ENCODE measurements around the gene OPA3. TPM values are rescaled to one million over a fixed set of nuclear protein-coding genes. Genes with fewer than 3 reads are reported as not detected.
A peak's percentile ranks its signal among the peaks of the same experiment; 100 is the strongest.

Gene OPA3
- total RNA-seq, 1 experiment from 2014 or later = 20.5 TPM

GRCh38 chr19:45483033-45483432 lies 101.6 kb downstream of the OPA3 start:
- no peak for DNase-seq (ENCODE audit: low spot score)

GRCh38 chr19:45478454-45479238 lies 106.0 kb downstream of the OPA3 start:
- peak; percentile 100 for DNase-seq (ENCODE audit: low spot score)

GRCh38 chr19:45477713-45478453 lies 106.7 kb downstream of the OPA3 start:
- no peak for DNase-seq (ENCODE audit: low spot score)

Other genes with a start within 250 kb of the OPA3 start
- 0.05 and 0.64 TPM in 2 replicates for gene KLC3, start 244.1 kb downstream of the OPA3 start, total RNA-seq (2014; rRNA removed; shearing (Covaris generic))
- gene ERCC2, start 214.2 kb downstream of the OPA3 start, total RNA-seq (2014; rRNA removed; shearing (Covaris generic)) = 40.9 and 49.8 TPM in 2 replicates
- 47.8 and 48.0 TPM in 2 replicates for gene PPP1R13L, start 179.7 kb downstream of the OPA3 start, total RNA-seq (2014; rRNA removed; shearing (Covaris generic))
- 51.7 and 68.2 TPM in 2 replicates for gene POLR1G, start 178.2 kb downstream of the OPA3 start, total RNA-seq (2014; rRNA removed; shearing (Covaris generic))
- 154 and 159 TPM in 2 replicates for gene ERCC1, start 160.9 kb downstream of the OPA3 start, total RNA-seq (2014; rRNA removed; shearing (Covaris generic))
- 218 and 253 TPM in 2 replicates for gene FOSB, start 116.8 kb downstream of the OPA3 start, total RNA-seq (2014; rRNA removed; shearing (Covaris generic))
- 11.4 and 15.4 TPM in 2 replicates for gene RTN2, start 87.8 kb downstream of the OPA3 start, total RNA-seq (2014; rRNA removed; shearing (Covaris generic))
- gene PPM1N, start 86.4 kb downstream of the OPA3 start, total RNA-seq (2014; rRNA removed; shearing (Covaris generic)) = 9.8 and 15.3 TPM in 2 replicates
- gene VASP, start 77.3 kb downstream of the OPA3 start, total RNA-seq (2014; rRNA removed; shearing (Covaris generic)) = 443 and 506 TPM in 2 replicates
- gene GPR4, start 17.4 kb upstream of the OPA3 start, total RNA-seq (2014; rRNA removed; shearing (Covaris generic)) = not detected in 2 replicates
- 38.2 and 39.5 TPM in 2 replicates for gene EML2, start 54.6 kb upstream of the OPA3 start, total RNA-seq (2014; rRNA removed; shearing (Covaris generic))
- 4.3 and 5.1 TPM in 2 replicates for gene GIPR, start 83.4 kb upstream of the OPA3 start, total RNA-seq (2014; rRNA removed; shearing (Covaris generic))
- gene SNRPD2, start 107.2 kb upstream of the OPA3 start, total RNA-seq (2014; rRNA removed; shearing (Covaris generic)) = 802 and 867 TPM in 2 replicates
- 34.7 and 36.4 TPM in 2 replicates for gene QPCTL, start 107.9 kb upstream of the OPA3 start, total RNA-seq (2014; rRNA removed; shearing (Covaris generic))
- 44.4 and 57.6 TPM in 2 replicates for gene FBXO46, start 146.1 kb upstream of the OPA3 start, total RNA-seq (2014; rRNA removed; shearing (Covaris generic))
- not detected in 2 replicates for gene MEIOSIN, start 148.6 kb upstream of the OPA3 start, total RNA-seq (2014; rRNA removed; shearing (Covaris generic))
- 26.8 and 28.6 TPM in 2 replicates for gene SIX5, start 184.4 kb upstream of the OPA3 start, total RNA-seq (2014; rRNA removed; shearing (Covaris generic))
- 31.1 and 45.7 TPM in 2 replicates for gene DMPK, start 197.7 kb upstream of the OPA3 start, total RNA-seq (2014; rRNA removed; shearing (Covaris generic))
- gene DMWD, start 208.0 kb upstream of the OPA3 start, total RNA-seq (2014; rRNA removed; shearing (Covaris generic)) = 102 and 108 TPM in 2 replicates
- not detected in 2 replicates for gene RSPH6A, start 230.5 kb upstream of the OPA3 start, total RNA-seq (2014; rRNA removed; shearing (Covaris generic))

Data from HT-29 (cell line).